ENCODE results near the gene UBE2M.
A peak's percentile ranks its signal among the peaks of the same experiment; 100 is the strongest.
"Not testable (repeated sequence)": the region's sequence is repeated elsewhere in the genome, so short reads cannot be mapped to it uniquely, and the experiment has no call there.

Gene UBE2M

DNA sequence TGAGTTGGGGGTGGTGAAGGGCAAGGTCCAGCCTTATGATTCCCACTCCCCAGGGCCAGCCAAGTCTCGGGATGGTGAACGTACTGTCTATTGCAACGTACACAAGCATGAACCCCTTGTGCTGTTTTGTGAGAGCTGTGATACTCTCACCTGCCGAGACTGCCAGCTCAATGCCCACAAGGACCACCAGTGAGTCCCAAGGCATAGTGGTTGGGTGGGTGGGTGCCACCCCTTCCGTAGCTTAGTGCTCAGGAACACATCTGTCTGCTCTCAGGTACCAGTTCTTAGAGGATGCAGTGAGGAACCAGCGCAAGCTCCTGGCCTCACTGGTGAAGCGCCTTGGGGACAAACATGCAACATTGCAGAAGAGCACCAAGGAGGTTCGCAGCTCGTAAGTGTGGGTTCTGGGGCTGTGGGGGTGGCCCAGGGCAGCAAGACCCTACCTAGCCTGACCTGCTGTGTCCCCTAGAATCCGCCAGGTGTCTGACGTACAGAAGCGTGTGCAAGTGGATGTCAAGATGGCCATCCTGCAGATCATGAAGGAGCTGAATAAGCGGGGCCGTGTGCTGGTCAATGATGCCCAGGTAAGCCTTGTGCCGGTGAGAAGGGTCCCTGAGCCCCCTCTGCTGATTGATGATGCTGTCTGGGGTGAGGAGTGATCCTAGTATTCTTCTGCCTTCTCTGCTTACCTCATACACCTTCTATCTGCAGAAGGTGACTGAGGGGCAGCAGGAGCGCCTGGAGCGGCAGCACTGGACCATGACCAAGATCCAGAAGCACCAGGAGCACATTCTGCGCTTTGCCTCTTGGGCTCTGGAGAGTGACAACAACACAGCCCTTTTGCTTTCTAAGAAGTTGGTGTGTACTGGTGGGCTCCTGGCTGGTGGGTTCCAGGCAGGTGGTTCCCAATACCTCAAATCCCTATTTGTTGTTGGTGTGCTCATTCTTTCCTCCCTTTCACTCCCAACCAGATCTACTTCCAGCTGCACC, 10.8 kb downstream of the UBE2M start:
- Histone ChIP-seq H3K27me3 (peaks cover 6% of the 10 kb centered on the region), H3K4me1 (no peaks in the 10 kb centered on the region), H3K4me3 (ENCODE audit: low read depth, low read length) (no peak overlapping the region), H3K9me3 (no peaks in the 10 kb centered on the region), H3K36me3 (peaks cover 67% of the 10 kb centered on the region)
- TF ChIP-seq, protein P1, sequence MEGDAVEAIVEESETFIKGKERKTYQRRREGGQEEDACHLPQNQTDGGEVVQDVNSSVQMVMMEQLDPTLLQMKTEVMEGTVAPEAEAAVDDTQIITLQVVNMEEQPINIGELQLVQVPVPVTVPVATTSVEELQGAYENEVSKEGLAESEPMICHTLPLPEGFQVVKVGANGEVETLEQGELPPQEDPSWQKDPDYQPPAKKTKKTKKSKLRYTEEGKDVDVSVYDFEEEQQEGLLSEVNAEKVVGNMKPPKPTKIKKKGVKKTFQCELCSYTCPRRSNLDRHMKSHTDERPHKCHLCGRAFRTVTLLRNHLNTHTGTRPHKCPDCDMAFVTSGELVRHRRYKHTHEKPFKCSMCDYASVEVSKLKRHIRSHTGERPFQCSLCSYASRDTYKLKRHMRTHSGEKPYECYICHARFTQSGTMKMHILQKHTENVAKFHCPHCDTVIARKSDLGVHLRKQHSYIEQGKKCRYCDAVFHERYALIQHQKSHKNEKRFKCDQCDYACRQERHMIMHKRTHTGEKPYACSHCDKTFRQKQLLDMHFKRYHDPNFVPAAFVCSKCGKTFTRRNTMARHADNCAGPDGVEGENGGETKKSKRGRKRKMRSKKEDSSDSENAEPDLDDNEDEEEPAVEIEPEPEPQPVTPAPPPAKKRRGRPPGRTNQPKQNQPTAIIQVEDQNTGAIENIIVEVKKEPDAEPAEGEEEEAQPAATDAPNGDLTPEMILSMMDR (IDR thresholded peaks at IDR 0.05; ENCODE audit: low read depth, low read length) = no peak
- DNase-seq = no peak

DNA sequence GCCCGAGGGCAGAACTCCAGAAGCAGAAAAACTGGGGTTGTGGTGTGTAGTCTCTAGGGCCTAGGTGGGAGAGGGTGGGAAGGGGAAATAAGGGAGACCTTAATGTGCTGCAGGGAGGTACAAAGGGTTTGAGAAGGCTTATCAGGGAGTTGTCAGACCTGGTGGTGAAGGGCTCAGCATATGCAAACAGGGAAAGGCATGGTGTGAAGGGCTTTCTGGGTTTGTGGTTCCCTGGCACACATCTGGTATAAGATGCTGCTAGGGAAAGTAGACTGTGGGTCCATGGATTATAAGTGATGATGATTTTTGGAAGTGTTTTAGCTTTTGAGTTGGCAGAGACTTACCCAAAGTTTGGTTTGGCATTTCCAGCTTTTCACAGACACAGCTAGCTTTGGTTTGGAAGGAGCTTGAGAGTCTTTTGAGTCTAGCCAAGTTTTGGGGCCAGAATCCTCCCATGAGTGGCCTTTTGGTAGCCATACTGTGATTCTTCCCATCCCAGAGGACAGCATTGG, 12.3 kb downstream of the UBE2M start:
- Histone ChIP-seq H3K36me3 (peaks cover 52% of the 10 kb centered on the region), H3K9me3 (no peaks in the 10 kb centered on the region)

DNA sequence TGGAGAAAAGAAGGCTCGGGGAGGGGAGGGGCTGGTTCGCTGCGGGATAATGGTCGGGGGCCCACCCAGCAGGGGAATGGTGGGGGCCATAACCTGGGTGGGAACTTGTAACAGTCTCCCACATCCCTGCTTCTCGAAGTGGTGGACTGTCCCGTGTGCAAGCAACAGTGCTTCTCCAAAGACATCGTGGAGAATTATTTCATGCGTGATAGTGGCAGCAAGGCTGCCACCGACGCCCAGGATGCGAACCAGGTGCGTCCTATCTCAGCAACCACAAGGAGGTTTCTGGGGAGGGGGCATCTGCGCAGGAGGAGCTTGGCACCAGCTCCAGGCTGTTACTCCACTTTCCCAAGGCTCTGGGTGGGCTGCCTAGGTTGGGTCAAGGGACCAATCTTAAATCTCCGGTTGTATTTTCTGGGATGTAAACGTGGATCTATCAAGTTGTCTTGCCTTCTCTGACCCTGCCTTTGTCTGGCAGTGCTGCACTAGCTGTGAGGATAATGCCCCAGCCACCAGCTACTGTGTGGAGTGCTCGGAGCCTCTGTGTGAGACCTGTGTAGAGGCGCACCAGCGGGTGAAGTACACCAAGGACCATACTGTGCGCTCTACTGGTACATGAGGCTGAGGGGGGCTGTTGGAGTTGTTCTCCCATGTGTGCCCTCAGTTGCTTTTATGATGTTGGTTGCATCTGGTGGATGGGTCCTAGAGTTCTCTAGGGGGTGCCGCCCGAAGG, 13.0 kb downstream of the UBE2M start:
- TF ChIP-seq, protein P1 (IDR thresholded peaks at IDR 0.05; ENCODE audit: low read depth, low read length) = no peak
- H3K27me3 ChIP-seq = peaks cover 6% of the 10 kb centered on the region
- no peak for DNase-seq
- no peaks in the 10 kb centered on the region for H3K4me1 ChIP-seq
- H3K4me3 ChIP-seq (ENCODE audit: low read depth, low read length) = peak overlapping the region; percentile 79
- H3K36me3 ChIP-seq = peaks cover 46% of the 10 kb centered on the region
- H3K9me3 ChIP-seq = no peaks in the 10 kb centered on the region

More for the DNA sequence above, 12.3 kb downstream of the UBE2M start:
- peak overlapping the region; percentile 79 for H3K4me3 ChIP-seq (ENCODE audit: low read depth, low read length)
- H3K4me1 ChIP-seq = no peaks in the 10 kb centered on the region
- DNase-seq = no peak
- H3K27me3 ChIP-seq = peaks cover 6% of the 10 kb centered on the region
- TF ChIP-seq, protein P1 (IDR thresholded peaks at IDR 0.05; ENCODE audit: low read depth, low read length) = no peak

DNA sequence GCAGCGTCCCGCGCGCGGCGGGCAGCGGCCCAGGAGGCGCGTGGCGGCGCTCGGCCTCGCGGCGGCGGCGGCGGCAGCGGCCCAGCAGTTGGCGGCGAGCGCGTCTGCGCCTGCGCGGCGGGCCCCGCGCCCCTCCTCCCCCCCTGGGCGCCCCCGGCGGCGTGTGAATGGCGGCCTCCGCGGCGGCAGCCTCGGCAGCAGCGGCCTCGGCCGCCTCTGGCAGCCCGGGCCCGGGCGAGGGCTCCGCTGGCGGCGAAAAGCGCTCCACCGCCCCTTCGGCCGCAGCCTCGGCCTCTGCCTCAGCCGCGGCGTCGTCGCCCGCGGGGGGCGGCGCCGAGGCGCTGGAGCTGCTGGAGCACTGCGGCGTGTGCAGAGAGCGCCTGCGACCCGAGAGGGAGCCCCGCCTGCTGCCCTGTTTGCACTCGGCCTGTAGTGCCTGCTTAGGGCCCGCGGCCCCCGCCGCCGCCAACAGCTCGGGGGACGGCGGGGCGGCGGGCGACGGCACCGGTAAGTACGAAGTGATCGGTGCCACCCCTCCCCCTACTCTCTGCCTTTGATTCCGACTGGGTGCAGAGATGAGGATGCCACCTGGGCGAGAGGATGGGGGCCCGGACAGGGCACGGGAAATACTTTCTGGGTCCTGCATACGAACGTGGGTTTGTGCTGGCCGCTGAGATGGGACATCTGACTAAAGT, 13.7 kb downstream of the UBE2M start:
- Histone ChIP-seq H3K36me3 (peaks cover 39% of the 10 kb centered on the region), H3K4me3 (ENCODE audit: low read depth, low read length) (peak overlapping the region; percentile 79), H3K4me1 (no peaks in the 10 kb centered on the region), H3K9me3 (no peaks in the 10 kb centered on the region), H3K27me3 (peaks cover 6% of the 10 kb centered on the region)
- peak; percentile 60 for DNase-seq
- TF ChIP-seq, protein P1 (IDR thresholded peaks at IDR 0.05; ENCODE audit: low read depth, low read length) = no peak

DNA sequence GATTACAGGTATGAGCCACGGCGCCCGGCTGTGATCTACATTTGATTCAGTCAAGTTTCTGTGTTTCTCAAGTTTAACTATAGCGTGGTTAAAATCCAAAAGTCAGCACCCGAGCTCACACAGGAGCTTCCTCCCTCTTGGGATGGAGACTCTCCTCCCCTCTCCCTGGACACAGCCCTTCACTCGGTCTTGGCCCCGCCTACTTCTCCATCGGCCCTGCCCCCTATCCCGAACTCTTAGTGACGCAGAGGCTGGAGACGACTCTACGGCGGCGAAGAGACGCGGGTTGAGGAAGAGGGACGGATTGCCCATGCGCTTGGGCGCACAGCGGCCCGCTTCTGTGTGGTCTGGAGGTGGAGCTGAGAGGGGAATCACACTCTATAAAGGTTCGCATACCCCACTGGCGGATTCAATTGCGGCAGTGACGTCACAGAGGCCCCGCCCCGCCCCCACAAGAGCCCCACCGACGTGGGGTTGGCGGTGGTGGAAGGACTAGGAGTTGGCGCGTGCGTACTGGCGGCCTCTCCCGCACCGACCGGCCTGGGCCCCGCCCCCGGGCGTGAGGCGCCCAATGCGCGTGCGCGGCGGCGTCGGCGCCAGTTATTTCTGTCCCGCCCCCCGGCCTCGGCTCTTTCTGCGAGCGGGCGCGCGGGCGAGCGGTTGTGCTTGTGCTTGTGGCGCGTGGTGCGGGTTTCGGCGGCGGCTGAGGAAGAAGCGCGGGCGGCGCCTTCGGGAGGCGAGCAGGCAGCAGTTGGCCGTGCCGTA, 14.4 kb downstream of the UBE2M start, which contains the start of gene TRIM28:
TRIM28 (plus strand) TSS at position 239 of the 765 bp plus-strand sequence. CDS start 694 bp downstream, outside the sequence.
- Histone ChIP-seq H3K4me1 (no peaks in the 10 kb centered on the region), H3K27me3 (peaks cover 6% of the 10 kb centered on the region), H3K36me3 (peaks cover 32% of the 10 kb centered on the region), H3K4me3 (ENCODE audit: low read depth, low read length) (peak within 1 kb of the TSS; percentile 79), H3K9me3 (no peaks in the 10 kb centered on the region)
- DNase-seq = peak; percentile 94
- TF ChIP-seq, protein P1 (IDR thresholded peaks at IDR 0.05; ENCODE audit: low read depth, low read length) = no peak

DNA sequence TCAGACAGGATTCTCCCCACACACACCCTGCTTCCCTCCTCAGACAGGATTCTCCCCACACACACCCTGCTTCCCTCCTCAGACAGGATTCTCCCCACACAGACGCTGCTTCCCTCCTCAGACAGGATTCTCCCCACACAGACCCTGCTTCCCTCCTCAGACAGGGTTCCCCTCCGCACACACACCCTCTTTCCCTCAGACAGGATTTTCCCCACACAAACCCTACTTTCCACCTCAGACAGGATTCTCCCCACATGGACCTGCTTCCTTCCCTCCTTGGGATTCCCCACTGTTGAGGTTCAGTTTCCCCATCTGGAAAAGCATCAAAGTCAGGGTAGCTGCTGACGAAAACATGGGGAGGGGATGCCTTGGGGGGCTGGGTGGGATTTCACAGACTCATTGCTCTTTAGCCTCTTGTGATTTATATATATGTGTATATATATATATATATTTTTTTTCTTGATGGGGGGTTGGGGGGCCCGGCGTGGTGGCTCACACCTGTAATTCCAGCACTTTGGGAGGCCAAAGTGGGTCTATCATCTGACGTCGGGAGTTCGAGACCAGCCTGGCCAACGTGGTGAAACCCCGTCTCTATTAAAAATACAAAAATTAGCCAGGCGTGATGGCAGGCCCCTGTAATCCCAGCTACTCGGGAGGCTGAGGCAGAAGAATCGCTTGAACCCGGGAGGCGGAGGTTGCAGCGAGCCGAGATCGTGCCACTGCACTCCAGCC, 15.6 kb downstream of the UBE2M start:
- peaks cover 22% of the 10 kb centered on the region for H3K36me3 ChIP-seq
- H3K4me3 ChIP-seq (ENCODE audit: low read depth, low read length); H3K27me3 ChIP-seq; H3K9me3 ChIP-seq; DNase-seq; H3K4me1 ChIP-seq: not testable (repeated sequence)

DNA sequence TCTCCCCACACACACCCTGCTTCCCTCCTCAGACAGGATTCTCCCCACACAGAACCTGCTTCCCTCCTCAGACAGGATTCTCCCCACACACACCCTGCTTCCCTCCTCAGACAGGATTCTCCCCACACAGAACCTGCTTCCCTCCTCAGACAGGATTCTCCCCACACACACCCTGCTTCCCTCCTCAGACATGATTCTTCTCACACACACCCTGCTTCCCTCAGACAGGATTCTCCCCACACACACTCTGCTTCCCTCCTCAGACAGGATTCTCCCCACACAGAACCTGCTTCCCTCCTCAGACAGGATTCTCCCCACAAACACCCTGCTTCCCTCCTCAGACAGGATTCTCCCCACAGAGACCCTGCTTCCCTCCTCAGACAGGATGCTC, 19.2 kb downstream of the UBE2M start:
- not testable (repeated sequence) for H3K36me3 ChIP-seq; DNase-seq; H3K27me3 ChIP-seq; H3K4me3 ChIP-seq (ENCODE audit: low read depth, low read length); H3K9me3 ChIP-seq; H3K4me1 ChIP-seq
